ENCODE measurements around the gene HEXD. TPM values are rescaled to one million over a fixed set of nuclear protein-coding genes. Genes with fewer than 3 reads are reported as not detected.

Gene HEXD
- total RNA-seq, 2 experiments from 2014 or later, result 87.9 to 93.2 TPM

DNA sequence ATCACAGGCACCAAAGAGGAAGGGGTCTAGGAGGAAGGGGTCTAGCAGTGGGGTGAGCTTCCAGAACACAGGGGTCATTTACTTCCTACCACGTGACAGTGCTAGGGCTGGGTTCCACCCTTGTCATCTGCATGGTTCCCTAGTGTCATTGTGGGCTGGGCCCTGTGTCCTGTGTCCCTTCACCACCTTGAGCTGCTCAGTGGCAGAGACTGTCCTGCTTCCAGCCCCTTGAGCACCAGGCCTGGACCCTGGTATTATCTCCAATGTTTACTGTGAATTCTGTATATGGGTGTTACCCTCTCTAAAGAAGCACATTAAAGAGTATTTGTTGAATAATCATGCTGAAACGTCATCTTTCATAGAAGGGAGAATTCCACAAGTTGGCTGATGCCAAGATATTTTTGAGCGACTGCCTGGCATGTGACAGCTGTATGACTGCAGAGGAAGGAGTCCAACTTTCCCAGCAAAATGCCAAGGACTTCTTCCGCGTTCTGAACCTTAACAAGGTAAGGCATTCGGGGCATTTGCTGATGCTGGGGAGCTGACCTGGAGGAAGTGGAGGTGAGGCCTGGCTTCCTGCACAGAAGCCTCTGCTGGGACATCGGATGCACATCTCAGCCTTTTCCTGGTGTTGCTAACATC, 45.9 kb downstream of the HEXD start:
- no peak overlapping the region for H2AFZ ChIP-seq (ENCODE audit: low read length)
- no peak overlapping the region for H3K4me2 ChIP-seq (ENCODE audit: low read length)
- TF ChIP-seq, protein P1, sequence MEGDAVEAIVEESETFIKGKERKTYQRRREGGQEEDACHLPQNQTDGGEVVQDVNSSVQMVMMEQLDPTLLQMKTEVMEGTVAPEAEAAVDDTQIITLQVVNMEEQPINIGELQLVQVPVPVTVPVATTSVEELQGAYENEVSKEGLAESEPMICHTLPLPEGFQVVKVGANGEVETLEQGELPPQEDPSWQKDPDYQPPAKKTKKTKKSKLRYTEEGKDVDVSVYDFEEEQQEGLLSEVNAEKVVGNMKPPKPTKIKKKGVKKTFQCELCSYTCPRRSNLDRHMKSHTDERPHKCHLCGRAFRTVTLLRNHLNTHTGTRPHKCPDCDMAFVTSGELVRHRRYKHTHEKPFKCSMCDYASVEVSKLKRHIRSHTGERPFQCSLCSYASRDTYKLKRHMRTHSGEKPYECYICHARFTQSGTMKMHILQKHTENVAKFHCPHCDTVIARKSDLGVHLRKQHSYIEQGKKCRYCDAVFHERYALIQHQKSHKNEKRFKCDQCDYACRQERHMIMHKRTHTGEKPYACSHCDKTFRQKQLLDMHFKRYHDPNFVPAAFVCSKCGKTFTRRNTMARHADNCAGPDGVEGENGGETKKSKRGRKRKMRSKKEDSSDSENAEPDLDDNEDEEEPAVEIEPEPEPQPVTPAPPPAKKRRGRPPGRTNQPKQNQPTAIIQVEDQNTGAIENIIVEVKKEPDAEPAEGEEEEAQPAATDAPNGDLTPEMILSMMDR (conservative IDR thresholded peaks at IDR 0.05; ENCODE audit: low read length), result no peak
- no peak for TF ChIP-seq EZH2phosphoT487 (IDR thresholded peaks at IDR 0.05; ENCODE audit: borderline replicate concordance, low read depth, low read length)
- intact Hi-C loops (cut with micrococcal nuclease; ENCODE audit: unreplicated experiment), result no loop called here
- no TSS peak for BruUV-seq (replicated peaks)
- peaks cover 7% of the 10 kb centered on the region for H3K4me1 ChIP-seq (ENCODE audit: insufficient read depth, low read length, poor library complexity, severe bottlenecking)
- H3K79me2 ChIP-seq (ENCODE audit: insufficient read depth, low read depth, low read length), result peaks cover 4% of the 10 kb centered on the region; the same call in 1 of the 2 replicates
- no peak overlapping the region for H3K4me3 ChIP-seq (ENCODE audit: low read depth, low read length, poor library complexity, severe bottlenecking)
- ChIA-PET CTCF (ENCODE audit: unreplicated experiment) (no interaction called here), POLR2A (interaction anchor here (0.5 kb wide), 1 partner anchor 232 kb away, joined by 3 read pairs; no protein-coding TSS in a partner anchor)
- DNase-seq (ENCODE audit: low spot score), result no peak
- H3K27ac ChIP-seq (ENCODE audit: low read depth, low read length, poor library complexity, severe bottlenecking), result no peak overlapping the region
- peaks cover 91% of the 10 kb centered on the region for H3K36me3 ChIP-seq (ENCODE audit: insufficient read depth, low read length)
- no peaks in the 10 kb centered on the region for H4K20me1 ChIP-seq (ENCODE audit: insufficient read depth, low read length)
- H3K9me2 ChIP-seq (ENCODE audit: insufficient read depth, low read length), result no peaks in the 10 kb centered on the region
- H3K9me3 ChIP-seq (ENCODE audit: low read length), result no peaks in the 10 kb centered on the region

DNA sequence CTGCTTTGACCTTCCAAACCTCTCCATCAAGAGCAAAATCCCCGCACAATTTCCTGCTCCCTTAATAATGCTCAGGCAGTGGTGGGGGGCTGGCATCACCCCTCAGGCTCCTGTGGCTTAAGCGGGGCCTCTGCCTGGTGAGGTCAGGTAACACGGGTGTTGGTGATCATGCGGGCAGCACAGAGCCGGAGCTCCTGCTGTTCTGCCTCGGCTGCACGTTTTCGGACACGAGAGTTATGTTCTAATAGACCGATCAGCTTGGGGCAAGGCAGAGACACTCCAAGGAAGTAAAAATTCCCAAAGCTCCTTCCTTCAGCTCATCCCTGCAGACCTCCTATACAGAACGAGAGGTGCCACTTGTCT, 46.4 kb downstream of the HEXD start:
- peaks cover 96% of the 10 kb centered on the region for H3K36me3 ChIP-seq (ENCODE audit: insufficient read depth, low read length)
- ChIA-PET POLR2A (interaction anchor here (0.5 kb wide), 1 partner anchor 232 kb away, joined by 3 read pairs; no protein-coding TSS in a partner anchor), CTCF (ENCODE audit: unreplicated experiment) (no interaction called here)
- H3K9me3 ChIP-seq (ENCODE audit: low read length), result no peaks in the 10 kb centered on the region
- TF ChIP-seq EZH2phosphoT487 (IDR thresholded peaks at IDR 0.05; ENCODE audit: borderline replicate concordance, low read depth, low read length), result no peak
- TF ChIP-seq, protein P1 (conservative IDR thresholded peaks at IDR 0.05; ENCODE audit: low read length), result no peak
- H3K4me3 ChIP-seq (ENCODE audit: low read depth, low read length, poor library complexity, severe bottlenecking), result no peak overlapping the region
- H3K4me1 ChIP-seq (ENCODE audit: insufficient read depth, low read length, poor library complexity, severe bottlenecking), result peaks cover 3% of the 10 kb centered on the region
- BruUV-seq (replicated peaks), result no TSS peak
- no peak overlapping the region for H2AFZ ChIP-seq (ENCODE audit: low read length)
- H4K20me1 ChIP-seq (ENCODE audit: insufficient read depth, low read length), result no peaks in the 10 kb centered on the region
- H3K27ac ChIP-seq (ENCODE audit: low read depth, low read length, poor library complexity, severe bottlenecking), result no peak overlapping the region
- intact Hi-C loops (cut with micrococcal nuclease; ENCODE audit: unreplicated experiment), result no loop called here
- DNase-seq (ENCODE audit: low spot score), result no peak
- H3K4me2 ChIP-seq (ENCODE audit: low read length), result no peak overlapping the region
- H3K79me2 ChIP-seq (ENCODE audit: insufficient read depth, low read depth, low read length), result peaks cover under 1% of the 10 kb centered on the region; the same call in 1 of the 2 replicates
- no peaks in the 10 kb centered on the region for H3K9me2 ChIP-seq (ENCODE audit: insufficient read depth, low read length)

DNA sequence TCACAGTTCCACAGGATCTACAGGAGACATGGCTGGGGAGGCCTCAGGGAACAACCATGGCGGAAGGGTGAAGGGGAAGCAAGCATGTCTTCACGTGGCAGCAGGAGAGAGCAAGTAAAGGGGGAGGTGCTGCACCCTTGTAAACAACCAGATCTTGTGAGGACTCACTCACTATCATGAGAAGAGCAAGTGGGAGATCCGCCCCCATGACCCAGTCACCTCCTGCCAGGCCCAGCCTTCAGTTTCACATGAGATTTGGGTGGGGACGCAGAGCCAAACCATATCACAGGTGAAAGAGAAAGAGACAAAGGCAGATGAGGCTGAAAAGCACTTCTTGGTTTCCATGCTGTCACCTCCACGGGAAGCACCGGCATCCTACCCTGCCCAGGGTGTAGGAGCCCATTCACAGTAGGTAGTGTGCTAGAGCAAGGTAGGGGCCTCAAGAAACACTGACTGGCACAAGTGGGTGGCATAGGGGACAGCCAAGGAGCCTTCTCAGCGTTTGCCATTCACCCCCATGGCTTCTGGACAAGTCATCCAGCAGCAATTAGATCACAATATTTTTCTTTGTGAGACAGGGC, 47.0 kb downstream of the HEXD start:
- intact Hi-C loops (cut with micrococcal nuclease; ENCODE audit: unreplicated experiment), result no loop called here
- Histone ChIP-seq H3K27ac (ENCODE audit: low read depth, low read length, poor library complexity, severe bottlenecking) (no peak overlapping the region), H3K4me3 (ENCODE audit: low read depth, low read length, poor library complexity, severe bottlenecking) (no peak overlapping the region), H3K4me1 (ENCODE audit: insufficient read depth, low read length, poor library complexity, severe bottlenecking) (no peaks in the 10 kb centered on the region), H4K20me1 (ENCODE audit: insufficient read depth, low read length) (no peaks in the 10 kb centered on the region), H3K9me3 (ENCODE audit: low read length) (no peaks in the 10 kb centered on the region), H3K9me2 (ENCODE audit: insufficient read depth, low read length) (no peaks in the 10 kb centered on the region), H3K36me3 (ENCODE audit: insufficient read depth, low read length) (peaks cover 98% of the 10 kb centered on the region), H3K79me2 (ENCODE audit: insufficient read depth, low read depth, low read length) (no peaks in the 10 kb centered on the region), H3K4me2 (ENCODE audit: low read length) (no peak overlapping the region), H2AFZ (ENCODE audit: low read length) (no peak overlapping the region)
- TF ChIP-seq, protein P1 (conservative IDR thresholded peaks at IDR 0.05; ENCODE audit: low read length), result no peak
- TF ChIP-seq EZH2phosphoT487 (IDR thresholded peaks at IDR 0.05; ENCODE audit: borderline replicate concordance, low read depth, low read length), result no peak
- BruUV-seq (replicated peaks), result no TSS peak
- POLR2A ChIA-PET, result no interaction called here
- no peak for DNase-seq (ENCODE audit: low spot score)
- CTCF ChIA-PET (ENCODE audit: unreplicated experiment), result no interaction called here
